ENCODE measurements around the gene CSGALNACT2. TPM values are rescaled to one million over a fixed set of nuclear protein-coding genes. Genes with fewer than 3 reads are reported as not detected.
A peak's percentile ranks its signal among the peaks of the same experiment; 100 is the strongest.

Gene CSGALNACT2, protein sequence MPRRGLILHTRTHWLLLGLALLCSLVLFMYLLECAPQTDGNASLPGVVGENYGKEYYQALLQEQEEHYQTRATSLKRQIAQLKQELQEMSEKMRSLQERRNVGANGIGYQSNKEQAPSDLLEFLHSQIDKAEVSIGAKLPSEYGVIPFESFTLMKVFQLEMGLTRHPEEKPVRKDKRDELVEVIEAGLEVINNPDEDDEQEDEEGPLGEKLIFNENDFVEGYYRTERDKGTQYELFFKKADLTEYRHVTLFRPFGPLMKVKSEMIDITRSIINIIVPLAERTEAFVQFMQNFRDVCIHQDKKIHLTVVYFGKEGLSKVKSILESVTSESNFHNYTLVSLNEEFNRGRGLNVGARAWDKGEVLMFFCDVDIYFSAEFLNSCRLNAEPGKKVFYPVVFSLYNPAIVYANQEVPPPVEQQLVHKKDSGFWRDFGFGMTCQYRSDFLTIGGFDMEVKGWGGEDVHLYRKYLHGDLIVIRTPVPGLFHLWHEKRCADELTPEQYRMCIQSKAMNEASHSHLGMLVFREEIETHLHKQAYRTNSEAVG
- total RNA-seq, result 14.3 to 15.4 TPM (median 14.8 TPM) in 3 replicates

DNA sequence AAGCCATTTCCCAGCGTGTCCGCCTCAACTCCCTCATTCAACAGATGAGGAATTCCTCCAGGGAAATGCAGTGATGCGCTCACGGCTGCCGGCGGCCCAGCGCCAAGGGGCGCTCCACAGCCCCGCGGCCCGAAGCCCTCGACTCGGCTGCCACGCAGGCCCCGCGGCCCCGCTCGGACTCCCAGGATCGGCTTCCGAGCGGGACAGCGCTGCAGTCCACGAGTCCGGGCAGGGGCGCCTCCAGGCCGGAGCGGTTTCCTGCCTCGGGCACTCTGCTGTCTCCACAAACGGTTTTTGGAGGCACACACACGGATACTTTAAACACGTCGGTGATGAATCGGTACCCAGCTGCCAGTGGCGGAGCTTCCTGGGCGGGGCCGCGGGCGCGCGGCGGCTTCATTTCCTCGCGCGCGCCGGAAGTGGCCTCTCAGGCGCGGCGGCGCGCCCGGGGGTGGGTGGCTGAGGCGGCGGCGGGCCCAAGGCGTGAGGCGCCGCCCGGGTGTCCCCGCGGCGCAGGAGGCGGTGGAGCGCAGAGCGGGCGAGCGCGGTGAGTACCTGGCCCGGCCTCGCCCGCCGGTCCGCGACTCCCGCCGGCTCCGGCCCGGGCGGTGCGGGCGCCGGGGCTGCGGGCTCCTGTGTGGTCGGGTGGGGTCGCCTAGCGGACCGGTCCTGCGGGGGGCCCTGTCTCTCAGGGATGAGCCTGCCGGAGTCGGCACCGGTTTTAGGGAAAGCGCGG is at the start of gene CSGALNACT2:
Gene CSGALNACT2, plus strand, starts transcription at position 425 of the 736 bp plus-strand sequence. CDS start 16,705 bp downstream, outside the sequence.
- Mint-ChIP-seq H3K9me3 (no peaks in the 10 kb centered on the region), H3K36me3 (no peaks in the 10 kb centered on the region), H3K4me1 (peaks cover 20% of the 10 kb centered on the region), H3K27ac (peak within 1 kb of the TSS; percentile 100), H3K27me3 (ENCODE audit: low read depth) (no peaks in the 10 kb centered on the region), H3K4me3 (peak within 1 kb of the TSS; percentile 96)
- peak; percentile 67 to 77 for DNase-seq (ENCODE audit: low spot score in 2 of 2, unreplicated experiment in 2 of 2)
- no peak for TF ChIP-seq CTCF (IDR thresholded peaks at IDR 0.05; ENCODE audit: unreplicated experiment)

DNA sequence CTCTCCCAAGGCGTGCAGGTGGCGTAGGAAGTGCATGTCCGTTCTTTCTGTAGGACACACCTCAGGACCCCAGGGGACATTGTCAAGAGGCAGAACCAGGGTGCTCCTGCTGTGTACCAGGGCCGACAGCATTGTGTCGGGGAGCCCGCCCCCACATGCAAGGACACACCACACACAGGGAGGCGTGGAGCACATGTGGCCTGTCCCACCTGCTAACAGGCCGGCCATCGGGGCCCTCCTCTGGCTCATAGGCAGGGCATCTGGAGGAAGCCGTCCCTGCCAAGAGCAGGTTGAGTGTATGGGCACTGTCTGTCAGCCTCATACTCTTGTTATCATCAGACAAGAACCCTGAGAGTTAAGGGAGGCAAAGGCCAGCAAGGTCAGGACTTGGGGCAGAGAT is 48.7 kb upstream of the CSGALNACT2 start:
- Mint-ChIP-seq H3K4me3 (no peak overlapping the region), H3K27me3 (ENCODE audit: low read depth) (peaks cover 72% of the 10 kb centered on the region), H3K36me3 (no peaks in the 10 kb centered on the region), H3K9me3 (no peaks in the 10 kb centered on the region), H3K4me1 (no peaks in the 10 kb centered on the region), H3K27ac (no peak overlapping the region)
- no peak for TF ChIP-seq CTCF (IDR thresholded peaks at IDR 0.05; ENCODE audit: unreplicated experiment)
- DNase-seq (ENCODE audit: low spot score in 2 of 2, unreplicated experiment in 2 of 2), result no peak

- H3K27me3 Mint-ChIP-seq (ENCODE audit: low read depth), result peaks cover 72% of the 10 kb centered on the region
- H3K4me3 Mint-ChIP-seq, result no peak overlapping the region
- no peaks in the 10 kb centered on the region for H3K36me3 Mint-ChIP-seq
- no peak for DNase-seq (ENCODE audit: low spot score in 2 of 2, unreplicated experiment in 2 of 2)
- H3K27ac Mint-ChIP-seq, result no peak overlapping the region
- no peaks in the 10 kb centered on the region for H3K9me3 Mint-ChIP-seq
- no peak for TF ChIP-seq CTCF (IDR thresholded peaks at IDR 0.05; ENCODE audit: unreplicated experiment)
- no peaks in the 10 kb centered on the region for H3K4me1 Mint-ChIP-seq
Measured at GRCh38 chr10:43090188-43090587, 48.1 kb upstream of the CSGALNACT2 start.

GRCh38 chr10:43090664-43091063 is 47.6 kb upstream of the CSGALNACT2 start:
- Mint-ChIP-seq H3K9me3 (no peaks in the 10 kb centered on the region), H3K36me3 (no peaks in the 10 kb centered on the region), H3K4me3 (no peak overlapping the region), H3K4me1 (no peaks in the 10 kb centered on the region), H3K27me3 (ENCODE audit: low read depth) (peaks cover 71% of the 10 kb centered on the region), H3K27ac (no peak overlapping the region)
- TF ChIP-seq CTCF (IDR thresholded peaks at IDR 0.05; ENCODE audit: unreplicated experiment), result no peak
- no peak for DNase-seq (ENCODE audit: low spot score in 2 of 2, unreplicated experiment in 2 of 2)

DNA sequence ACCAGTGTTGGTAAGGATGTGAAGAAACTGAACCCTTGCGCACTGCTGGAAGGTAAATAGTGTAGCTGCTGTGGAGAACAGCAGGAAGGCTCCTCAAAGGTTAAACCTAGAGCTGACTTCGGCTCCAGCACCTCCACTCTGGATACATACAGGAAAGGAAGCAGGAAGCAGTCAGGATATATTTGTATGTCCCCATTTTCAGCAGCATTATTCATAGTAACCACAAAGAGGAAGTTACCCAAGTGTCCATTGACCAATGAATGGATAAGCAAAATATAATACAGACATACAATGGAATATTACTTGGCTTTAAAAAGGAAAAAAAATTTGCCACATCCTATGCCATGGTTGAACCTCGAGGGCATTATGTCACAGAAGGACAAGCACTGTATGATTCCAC is 46.4 kb upstream of the CSGALNACT2 start:
- H3K27ac Mint-ChIP-seq, result no peak overlapping the region
- no peak for DNase-seq (ENCODE audit: low spot score in 2 of 2, unreplicated experiment in 2 of 2)
- H3K36me3 Mint-ChIP-seq, result no peaks in the 10 kb centered on the region
- TF ChIP-seq CTCF (IDR thresholded peaks at IDR 0.05; ENCODE audit: unreplicated experiment), result no peak
- H3K9me3 Mint-ChIP-seq, result no peaks in the 10 kb centered on the region
- H3K27me3 Mint-ChIP-seq (ENCODE audit: low read depth), result peaks cover 74% of the 10 kb centered on the region
- no peaks in the 10 kb centered on the region for H3K4me1 Mint-ChIP-seq
- H3K4me3 Mint-ChIP-seq, result no peak overlapping the region
